Uterus (tissue), 2 donors: ENCODE data around the gene BCKDHB.

Experiments used
- CTCF ChIP-seq, 4 experiments: fragments of 200-600 bp in 2 of 4; fragments of 450-650 bp in 2 of 4; sonication (generic) in 2 of 4; IDR thresholded peaks; one replicate each; pipeline ENCODE4 v1.5.1; 2016 to 2019; ENCODE audit warnings: antibody characterized with exemption in 4 of 4, mild to moderate bottlenecking in 2 of 4, moderate library complexity in 1 of 4
- POLR2A ChIP-seq, 2 donors: fragments of 450-650 bp; IDR thresholded peaks; one replicate each; pipeline ENCODE4 v1.6.1; 2016; ENCODE audit warnings: antibody characterized with exemption in 2 of 2, mild to moderate bottlenecking in 1 of 2, moderate library complexity in 1 of 2

- TF ChIP-seq CTCF (IDR thresholded peaks at IDR 0.05) (no peak), POLR2A (IDR thresholded peaks at IDR 0.05) (no peak)
Measured at GRCh38 chr6:80163754-80164187, 57.3 kb downstream of the BCKDHB start.
